ENCODE measurements around the gene SUSD4.

SUSD4 gene

GRCh38 chr1:223225481-223225880, 138.5 kb downstream of the SUSD4 start:
- H3K27ac ChIP-seq (ENCODE audit: poor library complexity, severe bottlenecking): no peak overlapping the region

GRCh38 chr1:223225061-223225460, 138.9 kb downstream of the SUSD4 start:
- no peak for DNase-seq (ENCODE audit: low spot score)
- H3K36me3 ChIP-seq (ENCODE audit: low read depth): no peaks in the 10 kb centered on the region
- no peak for ATAC-seq (ENCODE audit: low read depth)
- H3K27me3 ChIP-seq (ENCODE audit: insufficient read depth, poor library complexity, severe bottlenecking): no peaks in the 10 kb centered on the region
- H3K27ac ChIP-seq (ENCODE audit: poor library complexity, severe bottlenecking): no peak overlapping the region
- no peak overlapping the region for H3K4me3 ChIP-seq (ENCODE audit: severe bottlenecking)
- no peaks in the 10 kb centered on the region for H3K9me3 ChIP-seq (ENCODE audit: severe bottlenecking)
- H3K4me1 ChIP-seq (ENCODE audit: insufficient read depth, poor library complexity, severe bottlenecking): no peaks in the 10 kb centered on the region
- no peak for TF ChIP-seq CTCF (IDR thresholded peaks at IDR 0.05; ENCODE audit: poor library complexity, severe bottlenecking)

More at GRCh38 chr1:223225481-223225880, 138.5 kb downstream of the SUSD4 start:
- H3K36me3 ChIP-seq (ENCODE audit: low read depth): no peaks in the 10 kb centered on the region
- H3K9me3 ChIP-seq (ENCODE audit: severe bottlenecking): no peaks in the 10 kb centered on the region
- DNase-seq (ENCODE audit: low spot score) (no peak), ATAC-seq (ENCODE audit: low read depth) (no peak)
- no peaks in the 10 kb centered on the region for H3K27me3 ChIP-seq (ENCODE audit: insufficient read depth, poor library complexity, severe bottlenecking)
- no peak overlapping the region for H3K4me3 ChIP-seq (ENCODE audit: severe bottlenecking)
- peaks cover 2% of the 10 kb centered on the region for H3K4me1 ChIP-seq (ENCODE audit: insufficient read depth, poor library complexity, severe bottlenecking)
- TF ChIP-seq CTCF (IDR thresholded peaks at IDR 0.05; ENCODE audit: poor library complexity, severe bottlenecking): no peak

- Histone ChIP-seq H3K36me3 (ENCODE audit: low read depth) (no peaks in the 10 kb centered on the region), H3K27ac (ENCODE audit: poor library complexity, severe bottlenecking) (no peak overlapping the region), H3K27me3 (ENCODE audit: insufficient read depth, poor library complexity, severe bottlenecking) (no peaks in the 10 kb centered on the region), H3K4me3 (ENCODE audit: severe bottlenecking) (no peak overlapping the region), H3K4me1 (ENCODE audit: insufficient read depth, poor library complexity, severe bottlenecking) (no peaks in the 10 kb centered on the region), H3K9me3 (ENCODE audit: severe bottlenecking) (no peaks in the 10 kb centered on the region)
- no peak for TF ChIP-seq CTCF (IDR thresholded peaks at IDR 0.05; ENCODE audit: poor library complexity, severe bottlenecking)
- DNase-seq (ENCODE audit: low spot score) (no peak), ATAC-seq (ENCODE audit: low read depth) (no peak)
Observed at GRCh38 chr1:223224465-223224864, 139.5 kb downstream of the SUSD4 start.

- H3K4me1 ChIP-seq (ENCODE audit: insufficient read depth, poor library complexity, severe bottlenecking): no peaks in the 10 kb centered on the region
- TF ChIP-seq CTCF (IDR thresholded peaks at IDR 0.05; ENCODE audit: poor library complexity, severe bottlenecking): no peak
- no peaks in the 10 kb centered on the region for H3K36me3 ChIP-seq (ENCODE audit: low read depth)
- no peaks in the 10 kb centered on the region for H3K9me3 ChIP-seq (ENCODE audit: severe bottlenecking)
- H3K4me3 ChIP-seq (ENCODE audit: severe bottlenecking): no peak overlapping the region
- DNase-seq (ENCODE audit: low spot score): no peak
- no peak for ATAC-seq (ENCODE audit: low read depth)
- no peak overlapping the region for H3K27ac ChIP-seq (ENCODE audit: poor library complexity, severe bottlenecking)
- H3K27me3 ChIP-seq (ENCODE audit: insufficient read depth, poor library complexity, severe bottlenecking): no peaks in the 10 kb centered on the region
Observed at GRCh38 chr1:223223091-223223995, 140.6 kb downstream of the SUSD4 start.

GRCh38 chr1:223222377-223222776, 141.6 kb downstream of the SUSD4 start:
- H3K4me1 ChIP-seq (ENCODE audit: insufficient read depth, poor library complexity, severe bottlenecking): no peaks in the 10 kb centered on the region
- ATAC-seq (ENCODE audit: low read depth): no peak
- no peaks in the 10 kb centered on the region for H3K36me3 ChIP-seq (ENCODE audit: low read depth)
- H3K9me3 ChIP-seq (ENCODE audit: severe bottlenecking): no peaks in the 10 kb centered on the region
- no peak for TF ChIP-seq CTCF (IDR thresholded peaks at IDR 0.05; ENCODE audit: poor library complexity, severe bottlenecking)
- no peak for DNase-seq (ENCODE audit: low spot score)
- H3K4me3 ChIP-seq (ENCODE audit: severe bottlenecking): no peak overlapping the region
- H3K27me3 ChIP-seq (ENCODE audit: insufficient read depth, poor library complexity, severe bottlenecking): no peaks in the 10 kb centered on the region
- no peak overlapping the region for H3K27ac ChIP-seq (ENCODE audit: poor library complexity, severe bottlenecking)
